Lung (tissue), 12 donors: ENCODE measurements around the gene EXOC3L2. TPM values are rescaled to one million over a fixed set of nuclear protein-coding genes. Genes with fewer than 3 reads are reported as not detected.
A peak's percentile ranks its signal among the peaks of the same experiment; 100 is the strongest.

Experiments used
- ATAC-seq: fragments of 200-7000 bp; cut with Tn5 transposase; one replicate; pipeline ENCODE4 v1.9.1; 2020; ENCODE audit warnings: moderate number of reproducible peaks; ENCODE audit not compliant: insufficient read depth, low FRiP score
- DNase-seq, 3 donors: peaks; one replicate each; pipeline ENCODE4 v3.0.0-alpha.2; 2013 to 2017
- H3K27ac ChIP-seq, 2 donors: one replicate each; pipeline ENCODE4 v1.5.1; 2013; ENCODE audit warnings: mild to moderate bottlenecking in 2 of 2, moderate library complexity in 2 of 2, control low read depth in 1 of 2, inconsistent platforms in 1 of 2, low read depth in 1 of 2, low read length in 1 of 2
- H3K27me3 ChIP-seq, 3 donors: one replicate each; pipeline ENCODE4 v1.5.1; 2013; ENCODE audit warnings: low read length in 2 of 3; ENCODE audit not compliant: control insufficient read depth in 3 of 3, insufficient read depth in 3 of 3
- H3K36me3 ChIP-seq, 4 donors: one replicate each; pipeline ENCODE4 v1.5.1; 2013; ENCODE audit warnings: low read length in 4 of 4, mild to moderate bottlenecking in 1 of 4, moderate library complexity in 1 of 4; ENCODE audit not compliant: control insufficient read depth in 4 of 4, insufficient read depth in 4 of 4
- H3K4me1 ChIP-seq, 5 donors: one replicate each; pipeline ENCODE4 v1.5.1; 2013; ENCODE audit warnings: low read length in 5 of 5, mild to moderate bottlenecking in 2 of 5, moderate library complexity in 1 of 5; ENCODE audit not compliant: control insufficient read depth in 5 of 5, insufficient read depth in 5 of 5
- H3K4me3 ChIP-seq: one replicate; pipeline ENCODE4 v1.5.1; 2013; ENCODE audit warnings: mild to moderate bottlenecking, control low read depth, moderate library complexity
- H3K9ac ChIP-seq, 2 donors: one replicate each; pipeline ENCODE4 v1.5.1; 2013; ENCODE audit warnings: low read length in 2 of 2, control low read depth in 1 of 2; ENCODE audit not compliant: insufficient read depth in 1 of 2
- H3K9me3 ChIP-seq, 4 donors: one replicate each; pipeline ENCODE4 v1.5.1; 2013; ENCODE audit warnings: low read length in 3 of 4, mild to moderate bottlenecking in 1 of 4, moderate library complexity in 1 of 4; ENCODE audit not compliant: control insufficient read depth in 4 of 4, insufficient read depth in 3 of 4
- CTCF ChIP-seq: IDR thresholded peaks from 2 replicates; pipeline ENCODE4 v1.5.1; 2012; ENCODE audit warnings: mild to moderate bottlenecking; ENCODE audit errors: control extremely low read depth, extremely low read depth
- WGBS, 2 donors: extraction: QIAGEN DNeasy Blood & Tissue Kit; methylation state at CpG; one replicate each; pipeline ENCODE4 v1.1.7; 2013; 5-methylcytosine and 5-hydroxymethylcytosine counted together
- polyA plus RNA-seq, 2 donors: library from polyadenylated mRNA; stranded (reverse); fragments of 200-250 nt; gene quantifications; one replicate each; pipeline ENCODE4 v1.2.1, GENCODE V29; 2013
- total RNA-seq, 2 donors: library from RNA; depleted of rRNA in 1 of 2; stranded (reverse); fragments of >200 nt in 1 of 2; gene quantifications; one replicate each; pipeline ENCODE4 v1.2.1, GENCODE V29; 2014 to 2021
- donor health status: control.
- donor health status: control.
- donor health status: Bipolar disorder and iron deficiency.
- donor health status: healthy.
- donor health status: DM: yes; HTN: yes; CAD: no.

Gene EXOC3L2
- total and polyA plus RNA-seq, 4 donors: 1.7 to 2.8 (median 2.4) TPM

GRCh38 chr19:45173816-45174215 lies 71.4 kb downstream of the EXOC3L2 start:
- Histone ChIP-seq H3K4me1 (peaks cover 0 to 12% (median 3%) of the 10 kb centered on the region in 5 donors), H3K27ac (no peak overlapping the region), H3K4me3 (no peak overlapping the region), H3K9ac (no peak overlapping the region), H3K36me3 (no peaks in the 10 kb centered on the region), H3K9me3 (no peaks in the 10 kb centered on the region), H3K27me3 (no peaks in the 10 kb centered on the region)
- ATAC-seq (no peak), DNase-seq (no peak)
- 67 to 81% methylated on average over 12 of the region's 12 CpGs for WGBS, 2 donors
- no peak for TF ChIP-seq CTCF

- H3K36me3 ChIP-seq: no peaks in the 10 kb centered on the region
- H3K27ac ChIP-seq: no peak overlapping the region
- no peak for TF ChIP-seq CTCF
- WGBS, 2 donors: 92 to 94% methylated on average over 17 of the region's 18 CpGs
- peaks cover 0 to 12% (median 2%) of the 10 kb centered on the region in 5 donors for H3K4me1 ChIP-seq
- no peaks in the 10 kb centered on the region for H3K27me3 ChIP-seq
- DNase-seq (no peak), ATAC-seq (no peak)
- H3K9ac ChIP-seq: no peak overlapping the region
- H3K4me3 ChIP-seq: no peak overlapping the region
- H3K9me3 ChIP-seq: no peaks in the 10 kb centered on the region
Observed at GRCh38 chr19:45172611-45173208, 72.5 kb downstream of the EXOC3L2 start.

- no peak for TF ChIP-seq CTCF
- Histone ChIP-seq H3K9ac (no peak overlapping the region), H3K9me3 (no peaks in the 10 kb centered on the region), H3K27ac (no peak overlapping the region), H3K4me3 (no peak overlapping the region), H3K27me3 (no peaks in the 10 kb centered on the region), H3K4me1 (peaks cover 0 to 10% (median 0%) of the 10 kb centered on the region in 5 donors), H3K36me3 (no peaks in the 10 kb centered on the region)
- no peak for ATAC-seq
- 62 to 68% methylated on average over 4 of the region's 4 CpGs for WGBS, 2 donors
- DNase-seq: no peak
Observed at GRCh38 chr19:45172173-45172572, 73.0 kb downstream of the EXOC3L2 start.

GRCh38 chr19:45171211-45171623 lies 74.0 kb downstream of the EXOC3L2 start:
- WGBS, 2 donors: 33 to 35% methylated on average over 7 of the region's 7 CpGs
- H3K4me3 ChIP-seq: no peak overlapping the region
- peaks cover 0 to 8% (median 0%) of the 10 kb centered on the region in 5 donors for H3K4me1 ChIP-seq
- DNase-seq (peak in 1 of 3 donors; percentile 32), ATAC-seq (no peak)
- H3K9me3 ChIP-seq: no peaks in the 10 kb centered on the region
- TF ChIP-seq CTCF: no peak
- peak overlapping the region in 1 of 2 donors; percentile 45 for H3K27ac ChIP-seq
- H3K27me3 ChIP-seq: no peaks in the 10 kb centered on the region
- no peaks in the 10 kb centered on the region for H3K36me3 ChIP-seq
- H3K9ac ChIP-seq: no peak overlapping the region
